Effector CD4-positive, alpha-beta T cell (primary cell): Measurements from ENCODE around the gene SMS.
"Not testable (repeated sequence)": the region's sequence is repeated elsewhere in the genome, so short reads cannot be mapped to it uniquely, and the experiment has no call there.

Experiments used
- DNase-seq: peaks from one replicate; pipeline ENCODE4 v3.0.0-alpha.2; 2020

SMS gene

DNA sequence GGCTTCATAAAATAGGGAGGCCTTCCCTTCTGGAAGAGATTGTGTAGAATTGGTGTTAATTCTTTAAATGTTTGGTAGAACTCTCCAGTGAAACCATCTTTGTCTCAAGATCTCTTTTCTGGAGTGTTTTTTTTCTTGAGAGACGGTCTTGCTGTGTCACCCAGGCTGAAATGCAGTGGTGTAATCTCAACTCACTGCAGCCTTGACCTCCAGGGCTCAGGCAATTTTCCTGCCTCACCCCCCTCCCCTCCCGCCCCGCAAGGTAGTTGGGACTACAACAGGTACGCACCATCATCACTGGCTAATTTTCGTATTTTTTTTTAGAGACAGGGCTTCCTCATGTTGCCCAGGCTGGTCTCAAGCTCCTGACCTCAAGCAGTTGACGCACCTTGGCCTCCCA is 12.1 kb downstream of the SMS start:
- DNase-seq, result no peak

GRCh38 chrX:21953195-21953830 is 12.8 kb downstream of the SMS start:
- DNase-seq, result not testable (repeated sequence)

DNA sequence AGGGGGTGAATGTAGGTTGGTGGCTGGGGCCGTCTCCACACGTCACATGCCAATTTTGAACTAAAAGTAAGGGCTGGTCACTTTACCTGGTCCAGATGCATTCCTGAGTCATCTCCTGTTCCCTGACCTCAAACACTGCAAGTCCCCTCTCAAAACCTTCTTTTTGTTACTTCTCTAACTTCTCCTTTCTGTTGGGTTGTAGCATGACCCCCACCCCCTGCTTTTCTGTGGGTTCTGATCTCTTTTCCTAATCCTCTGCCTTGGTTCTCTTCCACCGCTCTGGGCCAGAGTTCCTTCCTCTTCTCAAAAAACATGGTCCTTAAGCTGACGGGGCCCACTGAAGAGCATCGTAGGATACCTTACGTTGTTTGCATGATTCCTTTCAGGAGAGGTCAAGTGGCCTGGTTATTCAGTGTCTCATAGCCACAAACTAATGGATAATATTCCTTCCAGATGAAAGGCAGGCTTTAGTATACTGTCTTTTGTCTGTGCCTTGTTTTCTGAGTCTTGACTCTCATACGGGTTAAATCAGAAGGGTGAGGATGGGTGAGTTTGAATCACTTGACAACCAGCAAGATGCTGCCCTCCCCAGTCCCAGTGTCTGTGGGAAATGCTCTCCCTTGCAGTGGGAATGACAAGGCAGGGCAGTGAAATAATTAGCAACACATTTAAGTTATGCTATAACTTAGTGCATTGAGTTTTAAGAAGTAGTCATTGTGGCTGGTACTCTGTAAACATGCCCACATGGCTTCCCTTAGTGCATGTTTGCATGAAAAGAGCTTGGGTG is 15.1 kb downstream of the SMS start:
- DNase-seq, result no peak

DNA sequence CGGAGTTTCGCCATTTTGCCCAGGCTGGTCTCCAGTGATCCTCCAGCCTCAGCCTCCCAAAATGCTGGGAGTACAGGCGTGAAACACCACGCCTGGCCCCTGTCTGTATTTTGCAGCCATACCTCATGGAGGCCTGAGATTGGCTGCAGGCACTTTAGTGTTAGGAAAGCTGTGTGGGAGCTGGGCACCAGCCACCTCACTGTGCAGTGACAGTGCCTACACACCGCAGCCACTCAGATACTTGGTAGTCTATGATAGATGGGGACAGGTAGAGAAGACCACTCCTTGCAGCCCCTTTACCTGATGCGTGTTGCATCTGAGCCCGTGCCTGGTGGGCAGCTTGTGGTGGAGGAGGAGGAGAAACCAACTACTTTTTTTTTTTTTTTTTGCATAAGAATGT is 16.3 kb downstream of the SMS start:
- no peak for DNase-seq

DNA sequence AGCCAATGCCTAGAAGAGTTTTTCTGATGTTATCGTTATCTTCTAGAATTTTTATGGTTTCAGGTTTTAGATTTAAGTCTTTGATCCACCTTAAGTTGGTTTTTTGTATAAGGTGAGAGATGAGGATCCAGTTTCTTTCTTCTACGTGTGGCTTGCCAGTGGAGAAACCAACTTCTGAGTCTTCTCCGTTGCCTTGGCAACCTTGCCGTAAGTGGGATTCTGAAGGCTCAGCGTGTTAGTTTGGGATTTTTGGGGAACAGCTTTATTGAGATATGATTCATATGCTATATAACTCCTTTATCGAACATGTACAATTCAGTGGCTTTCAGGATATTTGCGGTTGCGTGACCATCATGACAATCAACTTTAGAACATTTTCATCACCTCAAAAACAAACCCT is 17.7 kb downstream of the SMS start:
- DNase-seq, result no peak

DNA sequence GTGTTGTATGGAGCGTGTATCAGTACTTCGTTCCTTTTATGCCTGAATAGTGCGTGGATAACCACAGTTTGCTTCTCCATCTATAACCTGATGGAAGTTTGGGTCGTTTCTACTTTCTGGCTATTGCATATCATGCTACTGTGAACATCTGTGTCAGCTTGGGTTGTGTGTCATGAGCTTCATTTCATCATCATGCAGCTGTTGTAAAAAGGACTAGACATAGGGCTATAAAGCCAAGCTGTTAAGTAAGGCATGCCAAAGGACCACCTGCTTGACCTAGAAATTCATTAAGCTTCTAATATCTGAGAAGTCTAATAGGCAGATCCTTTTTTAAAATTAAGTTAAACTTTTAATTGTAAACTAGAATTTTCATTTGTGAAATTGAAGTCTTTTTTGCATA is 18.4 kb downstream of the SMS start:
- DNase-seq, result no peak

GRCh38 chrX:21959362-21960051 is 19.0 kb downstream of the SMS start:
- DNase-seq, result no peak

GRCh38 chrX:21960569-21961541 is 20.3 kb downstream of the SMS start:
- no peak for DNase-seq

GRCh38 chrX:21962361-21962760 is 21.9 kb downstream of the SMS start:
- DNase-seq, result no peak

DNA sequence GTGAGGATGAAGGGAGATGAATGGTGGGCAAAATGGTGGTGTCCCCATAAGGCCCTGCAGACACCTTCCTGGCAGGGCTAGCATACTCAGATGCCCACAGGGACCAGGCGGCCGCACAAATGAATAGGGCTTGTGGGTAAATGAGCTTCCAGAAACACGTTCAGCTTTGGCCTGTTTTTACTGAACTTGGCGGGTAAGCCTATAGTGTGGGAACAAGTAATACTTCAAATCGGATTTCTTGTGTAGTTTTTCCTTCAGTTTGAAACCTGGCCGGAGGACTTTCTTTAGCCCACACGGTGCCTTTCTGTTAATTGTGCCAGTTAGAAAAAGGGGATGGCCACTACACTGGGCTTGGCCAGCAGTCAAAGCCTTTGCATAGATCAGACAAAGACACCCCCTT is 22.8 kb downstream of the SMS start:
- DNase-seq, result no peak

- DNase-seq, result no peak
Measured at GRCh38 chrX:21963731-21964405, 23.4 kb downstream of the SMS start.

- no peak for DNase-seq
Measured at GRCh38 chrX:21966866-21967265, 26.4 kb downstream of the SMS start.

GRCh38 chrX:21968333-21968732 is 27.8 kb downstream of the SMS start:
- DNase-seq, result no peak

- no peak for DNase-seq
Measured at GRCh38 chrX:21970326-21970725, 29.8 kb downstream of the SMS start.

- no peak for DNase-seq
Measured at GRCh38 chrX:21972046-21972445, 31.5 kb downstream of the SMS start.

DNA sequence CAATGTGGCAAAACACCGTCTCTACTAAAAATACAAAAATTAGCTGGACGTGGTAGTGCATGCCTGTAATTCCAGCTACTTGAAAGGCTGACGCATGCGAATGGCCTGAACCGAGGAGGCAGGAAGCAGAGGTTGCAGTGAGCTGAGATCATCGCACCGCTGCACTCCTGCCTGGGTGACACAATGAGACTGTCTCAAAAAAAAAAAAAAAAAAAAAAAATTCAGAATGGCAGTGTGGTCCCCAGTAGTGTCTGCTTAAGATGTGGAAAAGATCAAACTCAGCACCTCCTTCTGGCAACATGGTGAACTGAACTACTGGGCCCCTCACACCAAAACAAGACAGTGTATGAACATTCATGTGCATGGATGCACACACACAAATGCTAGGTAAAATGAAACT is 32.2 kb downstream of the SMS start:
- DNase-seq, result peak; percentile 42

GRCh38 chrX:21973321-21974010 is 33.0 kb downstream of the SMS start:
- DNase-seq, result no peak

- DNase-seq, result no peak
Measured at GRCh38 chrX:21974011-21974385, 33.5 kb downstream of the SMS start.

DNA sequence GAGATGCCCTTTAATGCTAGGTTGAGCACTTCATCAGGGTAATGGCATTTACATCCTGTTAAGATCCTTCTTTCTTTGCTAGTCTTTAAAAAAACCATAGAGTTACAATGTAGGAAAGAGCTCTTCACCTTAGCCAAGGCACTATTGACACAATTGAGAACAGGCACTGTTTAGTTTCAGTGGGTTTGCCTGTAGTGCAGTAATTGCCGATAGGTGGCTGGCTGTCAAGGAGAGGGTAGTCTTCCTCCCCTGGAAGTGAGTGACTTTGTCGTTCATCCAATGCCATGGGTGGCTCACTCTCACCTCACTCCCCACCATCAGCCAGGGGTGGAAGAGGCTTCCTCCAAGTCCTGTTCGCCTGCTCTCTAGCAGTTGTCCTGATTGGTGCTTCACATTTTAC is 34.7 kb downstream of the SMS start:
- no peak for DNase-seq

- no peak for DNase-seq
Measured at GRCh38 chrX:21975812-21976211, 35.3 kb downstream of the SMS start.

GRCh38 chrX:21978346-21978745 is 37.8 kb downstream of the SMS start:
- DNase-seq, result no peak

GRCh38 chrX:21982311-21982710 is 41.8 kb downstream of the SMS start:
- DNase-seq, result no peak
